ENCODE measurements around the gene HTR7.

HTR7 gene

DNA sequence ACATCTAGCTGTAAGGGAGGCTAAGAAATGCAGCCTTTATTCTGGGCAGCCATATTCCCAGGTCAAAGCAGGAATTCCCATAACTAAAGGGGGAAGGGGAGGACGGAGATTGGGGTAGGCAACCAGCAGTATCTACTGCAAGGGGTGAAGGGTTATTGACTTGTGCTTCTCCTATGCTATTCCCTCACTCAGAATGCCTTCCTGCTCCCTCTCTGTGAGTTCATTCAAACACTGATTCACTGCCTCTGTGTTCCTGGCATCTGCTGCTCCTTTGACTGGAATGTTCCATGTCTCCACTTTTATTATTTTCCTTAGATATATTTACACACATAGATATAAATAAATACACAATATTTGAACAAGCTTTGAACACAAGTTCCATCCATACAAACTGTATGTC, 11.1 kb downstream of the HTR7 start:
- Histone ChIP-seq H3K4me3 (ENCODE audit: low read depth in 1 of 2, low read length in 1 of 2) (no peak overlapping the region), H3K27ac (no peak overlapping the region), H3K9me3 (no peaks in the 10 kb centered on the region), H3K4me1 (ENCODE audit: control insufficient read depth in 1 of 2, insufficient read depth in 1 of 2, low read depth in 1 of 2, low read length in 1 of 2) (no peaks in the 10 kb centered on the region), H3K36me3 (no peaks in the 10 kb centered on the region), H3K27me3 (peaks cover 4% of the 10 kb centered on the region)
- no peak for TF ChIP-seq CTCF (IDR thresholded peaks at IDR 0.05)

DNA sequence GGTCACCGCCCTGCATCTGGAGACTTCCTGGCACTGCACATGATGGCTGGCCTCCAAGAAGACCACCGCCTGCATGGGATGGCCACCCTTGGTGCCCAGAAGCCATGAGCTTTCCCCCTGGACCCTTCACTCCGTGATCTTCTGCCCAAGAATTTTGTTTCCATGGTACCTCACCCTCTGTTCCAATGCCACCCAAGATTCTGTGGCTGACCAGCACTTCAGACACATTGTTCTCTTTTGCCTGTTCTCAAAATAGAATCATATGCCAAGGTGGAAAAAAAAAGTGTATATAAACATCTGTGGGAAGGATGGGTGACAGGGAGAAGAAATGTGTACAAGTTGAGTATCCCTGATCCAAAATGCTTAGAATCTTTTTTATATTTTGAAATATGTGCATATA, 12.1 kb downstream of the HTR7 start:
- Histone ChIP-seq H3K36me3 (no peaks in the 10 kb centered on the region), H3K4me3 (ENCODE audit: low read depth in 1 of 2, low read length in 1 of 2) (no peak overlapping the region), H3K27me3 (peaks cover 4% of the 10 kb centered on the region), H3K4me1 (ENCODE audit: control insufficient read depth in 1 of 2, insufficient read depth in 1 of 2, low read depth in 1 of 2, low read length in 1 of 2) (no peaks in the 10 kb centered on the region), H3K9me3 (no peaks in the 10 kb centered on the region), H3K27ac (no peak overlapping the region)
- TF ChIP-seq CTCF (IDR thresholded peaks at IDR 0.05): no peak

DNA sequence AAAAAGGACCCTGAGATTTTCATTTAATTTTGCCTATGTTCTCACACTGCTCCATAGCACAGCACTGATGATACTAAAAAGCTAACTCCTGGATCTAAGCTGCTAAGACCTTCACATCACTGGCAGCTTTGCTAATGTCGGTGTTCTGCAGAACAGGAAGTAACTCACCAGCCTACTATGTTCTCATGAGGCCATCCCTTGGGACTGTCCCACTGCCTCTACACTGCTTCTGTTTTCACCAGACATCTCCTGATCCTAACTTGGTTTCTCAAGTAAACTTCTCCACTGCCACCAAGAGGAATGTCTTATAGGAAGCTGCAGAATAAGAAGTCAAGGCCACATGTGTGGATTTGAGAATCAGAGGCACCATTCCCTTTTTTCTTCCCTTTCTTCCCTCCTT, 15.1 kb downstream of the HTR7 start:
- H3K9me3 ChIP-seq: no peaks in the 10 kb centered on the region
- H3K4me1 ChIP-seq (ENCODE audit: control insufficient read depth in 1 of 2, insufficient read depth in 1 of 2, low read depth in 1 of 2, low read length in 1 of 2): no peaks in the 10 kb centered on the region
- no peak overlapping the region for H3K4me3 ChIP-seq (ENCODE audit: low read depth in 1 of 2, low read length in 1 of 2)
- no peak for TF ChIP-seq CTCF (IDR thresholded peaks at IDR 0.05)
- H3K36me3 ChIP-seq: no peaks in the 10 kb centered on the region
- no peak overlapping the region for H3K27ac ChIP-seq
- H3K27me3 ChIP-seq: peaks cover 4% of the 10 kb centered on the region

DNA sequence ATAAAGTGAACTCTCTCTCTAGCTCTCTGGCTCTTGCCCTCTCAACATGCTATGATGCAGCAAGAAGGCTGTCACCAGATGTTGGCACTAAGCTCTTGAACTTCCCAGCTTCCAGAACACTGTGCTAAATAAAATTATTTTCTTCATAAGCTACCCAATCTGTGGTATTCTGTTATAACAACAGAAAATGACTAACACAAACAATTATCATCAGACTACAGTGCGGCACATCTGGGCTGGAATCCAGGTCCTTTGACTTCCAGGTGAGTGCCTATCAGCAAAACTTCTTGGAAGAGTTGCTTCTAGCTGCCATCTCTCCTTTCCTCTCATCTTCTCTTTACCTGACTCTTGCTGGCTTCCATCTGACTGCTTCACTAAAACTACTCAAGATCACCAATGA, 20.4 kb downstream of the HTR7 start:
- Histone ChIP-seq H3K27ac (no peak overlapping the region), H3K27me3 (no peaks in the 10 kb centered on the region), H3K9me3 (no peaks in the 10 kb centered on the region), H3K4me1 (ENCODE audit: control insufficient read depth in 1 of 2, insufficient read depth in 1 of 2, low read depth in 1 of 2, low read length in 1 of 2) (no peaks in the 10 kb centered on the region), H3K4me3 (ENCODE audit: low read depth in 1 of 2, low read length in 1 of 2) (no peak overlapping the region), H3K36me3 (no peaks in the 10 kb centered on the region)
- TF ChIP-seq CTCF (IDR thresholded peaks at IDR 0.05): no peak

DNA sequence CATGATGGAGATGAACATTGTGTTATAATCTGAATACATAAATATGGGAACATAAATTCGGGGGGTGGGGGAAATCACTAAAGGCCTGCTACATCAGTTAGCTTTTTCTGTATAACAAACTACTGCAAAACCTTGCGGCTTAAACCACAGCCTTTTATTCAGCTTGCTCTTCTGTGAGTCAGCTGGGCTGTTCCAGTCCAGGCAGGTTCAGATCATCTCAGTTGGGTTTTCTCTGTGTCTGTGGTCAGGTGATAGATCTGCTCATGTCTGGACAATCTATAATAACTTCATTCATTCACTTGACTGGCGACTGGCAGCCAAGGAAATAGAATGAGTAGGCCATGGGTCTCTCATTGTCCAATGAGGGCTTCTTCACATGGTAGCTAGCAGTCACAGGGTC, 23.5 kb downstream of the HTR7 start:
- no peaks in the 10 kb centered on the region for H3K36me3 ChIP-seq
- H3K4me1 ChIP-seq (ENCODE audit: control insufficient read depth in 1 of 2, insufficient read depth in 1 of 2, low read depth in 1 of 2, low read length in 1 of 2): no peaks in the 10 kb centered on the region
- no peak overlapping the region for H3K4me3 ChIP-seq (ENCODE audit: low read depth in 1 of 2, low read length in 1 of 2)
- no peak overlapping the region for H3K27ac ChIP-seq
- no peaks in the 10 kb centered on the region for H3K9me3 ChIP-seq
- H3K27me3 ChIP-seq: no peaks in the 10 kb centered on the region
- TF ChIP-seq CTCF (IDR thresholded peaks at IDR 0.05): no peak

- H3K4me1 ChIP-seq (ENCODE audit: control insufficient read depth in 1 of 2, insufficient read depth in 1 of 2, low read depth in 1 of 2, low read length in 1 of 2): no peaks in the 10 kb centered on the region
- no peaks in the 10 kb centered on the region for H3K27me3 ChIP-seq
- H3K36me3 ChIP-seq: no peaks in the 10 kb centered on the region
- H3K27ac ChIP-seq: no peak overlapping the region
- H3K4me3 ChIP-seq (ENCODE audit: low read depth in 1 of 2, low read length in 1 of 2): no peak overlapping the region
- no peak for TF ChIP-seq CTCF (IDR thresholded peaks at IDR 0.05)
- no peaks in the 10 kb centered on the region for H3K9me3 ChIP-seq
Measured at GRCh38 chr10:90832111-90832510, 25.7 kb downstream of the HTR7 start.

Data from neutrophil (primary cell).